Activated T-cell treated with anti-CD3 and anti-CD28 coated beads, Interleukin-2, amount 50 U/mL, for 1 hour (primary cell): Measurements from ENCODE around the gene UNG.
A peak's percentile ranks its signal among the peaks of the same experiment; 100 is the strongest.
"Not testable (repeated sequence)": the region's sequence is repeated elsewhere in the genome, so short reads cannot be mapped to it uniquely, and the experiment has no call there.

ENCODE experiments used
- DNase-seq: peaks from one replicate; pipeline ENCODE4 v3.0.0-alpha.2; 2020

Gene UNG

GRCh38 chr12:109124878-109125648 is 27.7 kb downstream of the UNG start:
- DNase-seq: no peak

GRCh38 chr12:109125791-109126190 is 28.4 kb downstream of the UNG start:
- no peak for DNase-seq

- DNase-seq: no peak
These were observed 29.4 kb downstream of the UNG start for GRCh38 chr12:109126784-109127183.

- DNase-seq: no peak
These were observed 30.3 kb downstream of the UNG start for GRCh38 chr12:109127533-109128242.

GRCh38 chr12:109130297-109131153 is 33.1 kb downstream of the UNG start:
- no peak for DNase-seq

- DNase-seq: no peak
These were observed 34.0 kb downstream of the UNG start for GRCh38 chr12:109131154-109132050.

- no peak for DNase-seq
These were observed 37.0 kb downstream of the UNG start for GRCh38 chr12:109134186-109134917.

- no peak for DNase-seq
These were observed 39.7 kb downstream of the UNG start for GRCh38 chr12:109137055-109137454.

GRCh38 chr12:109139360-109139759 is 42.0 kb downstream of the UNG start:
- DNase-seq: no peak

GRCh38 chr12:109139791-109140190 is 42.4 kb downstream of the UNG start:
- DNase-seq: no peak

GRCh38 chr12:109140560-109140959 is 43.2 kb downstream of the UNG start:
- DNase-seq: no peak

- DNase-seq: no peak
These were observed 46.8 kb downstream of the UNG start for GRCh38 chr12:109144224-109144623.

GRCh38 chr12:109147126-109147525 is 49.7 kb downstream of the UNG start:
- not testable (repeated sequence) for DNase-seq

- no peak for DNase-seq
These were observed 50.6 kb downstream of the UNG start for GRCh38 chr12:109147954-109148353.

GRCh38 chr12:109150124-109150640 is 52.8 kb downstream of the UNG start:
- DNase-seq: no peak

- no peak for DNase-seq
These were observed 54.1 kb downstream of the UNG start for GRCh38 chr12:109151457-109151856.

- peak; percentile 31 for DNase-seq
These were observed 56.5 kb downstream of the UNG start for GRCh38 chr12:109153821-109154441.

- DNase-seq: peak; percentile 87
These were observed 57.3 kb downstream of the UNG start for GRCh38 chr12:109154451-109155438.

- DNase-seq: no peak
These were observed 58.6 kb downstream of the UNG start for GRCh38 chr12:109156036-109156435.

- no peak for DNase-seq
These were observed 59.2 kb downstream of the UNG start for GRCh38 chr12:109156586-109156985.
